Common myeloid progenitor, CD34-positive (primary cell): ENCODE data around the gene CDH4.

Source experiments
- CTCF ChIA-PET: fragments of 350-600 bp; sonication (Branson Sonifier 250); formaldehyde crosslinking; loops from one replicate; lab custom pipeline; 2021; ENCODE audit warnings: antibody characterized with exemption; lab: Charles Lee
- POLR2A ChIA-PET: fragments of 350-600 bp; sonication (Branson Sonifier 250); formaldehyde crosslinking; loops from one replicate; lab custom pipeline; 2021; ENCODE audit warnings: antibody characterized with exemption; lab: Charles Lee
- DNase-seq, 3 donors: peaks; one replicate each; pipeline versions ENCODE4 v3.0.0 to v3.0.0-alpha.2; 2013
- H3K27ac ChIP-seq, 2 experiments: 1 replicate in 1 of 2; 2 replicates in 1 of 2; pipeline ENCODE4 v1.7.0; 2013; ENCODE audit warnings: inconsistent platforms in 2 of 2, low read length in 2 of 2, mild to moderate bottlenecking in 2 of 2, low read depth in 1 of 2, moderate library complexity in 1 of 2; ENCODE audit not compliant: severe bottlenecking in 2 of 2, insufficient read depth in 1 of 2, poor library complexity in 1 of 2
- H3K27me3 ChIP-seq, 5 experiments: replicated peaks in 2 of 5; 1 replicate in 3 of 5; 2 replicates in 2 of 5; pipeline versions ENCODE4 v1.6.1 to v1.7.0; 2013; ENCODE audit warnings: low read length in 4 of 5, mild to moderate bottlenecking in 2 of 5, moderate library complexity in 2 of 5, inconsistent platforms in 1 of 5; ENCODE audit not compliant: insufficient read depth in 5 of 5, control insufficient read depth in 4 of 5
- H3K36me3 ChIP-seq, 4 experiments: 1 replicate in 2 of 4; 2 replicates in 2 of 4; pipeline versions ENCODE4 v1.6.1 to v1.7.0; 2013; ENCODE audit warnings: low read length in 3 of 4, control low read depth in 1 of 4, mild to moderate bottlenecking in 1 of 4; ENCODE audit not compliant: control insufficient read depth in 4 of 4, insufficient read depth in 4 of 4
- H3K4me1 ChIP-seq, 4 experiments: 1 replicate in 3 of 4; 2 replicates in 1 of 4; pipeline versions ENCODE4 v1.6.1 to v1.7.1; 2013; ENCODE audit warnings: low read length in 3 of 4, mild to moderate bottlenecking in 3 of 4, control low read depth in 1 of 4, inconsistent platforms in 1 of 4, moderate library complexity in 1 of 4; ENCODE audit not compliant: control insufficient read depth in 4 of 4, insufficient read depth in 4 of 4; ENCODE audit errors: control extremely low read depth in 1 of 4
- H3K4me3 ChIP-seq, 7 experiments: 1 replicate in 4 of 7; 2 replicates in 3 of 7; pipeline versions ENCODE4 v1.5.1 to v1.7.0; 2013; ENCODE audit warnings: mild to moderate bottlenecking in 7 of 7, low read length in 6 of 7, moderate library complexity in 6 of 7, inconsistent platforms in 2 of 7, low read depth in 2 of 7, control low read depth in 1 of 7; ENCODE audit not compliant: insufficient read depth in 4 of 7, control insufficient read depth in 1 of 7; ENCODE audit errors: extremely low read depth in 1 of 7
- H3K9me3 ChIP-seq, 5 experiments: 1 replicate in 4 of 5; 2 replicates in 1 of 5; pipeline versions ENCODE4 v1.6.1 to v1.7.1; 2013; ENCODE audit warnings: low read length in 4 of 5, mild to moderate bottlenecking in 2 of 5, inconsistent platforms in 1 of 5, low read depth in 1 of 5, moderate library complexity in 1 of 5; ENCODE audit not compliant: control insufficient read depth in 4 of 5, insufficient read depth in 2 of 5; ENCODE audit errors: control extremely low read depth in 1 of 5
- WGBS: methylation state at CpG from one replicate; pipeline ENCODE4 v1.1.5; 2013; ENCODE audit not compliant: insufficient coverage; 5-methylcytosine and 5-hydroxymethylcytosine counted together

CDH4 gene

GRCh38 chr20:61772828-61773631 lies 521.0 kb downstream of the CDH4 start:
- Histone ChIP-seq H3K9me3 (peaks cover 0 to 9% (median 0%) of the 10 kb centered on the region in 5 experiments), H3K4me1 (no peaks in the 10 kb centered on the region), H3K4me3 (no peak overlapping the region), H3K27me3 (peaks cover 0 to 3% (median 0%) of the 10 kb centered on the region in 5 experiments), H3K36me3 (no peaks in the 10 kb centered on the region), H3K27ac (no peak overlapping the region)
- CTCF ChIA-PET = interaction anchor here (1.0 kb wide), 1 partner anchor 24 kb away, joined by 3 read pairs; no protein-coding TSS in a partner anchor
- POLR2A ChIA-PET = no interaction called here
- DNase-seq = no peak
- WGBS = 83% methylated on average over 47 of the region's 53 CpGs

DNA sequence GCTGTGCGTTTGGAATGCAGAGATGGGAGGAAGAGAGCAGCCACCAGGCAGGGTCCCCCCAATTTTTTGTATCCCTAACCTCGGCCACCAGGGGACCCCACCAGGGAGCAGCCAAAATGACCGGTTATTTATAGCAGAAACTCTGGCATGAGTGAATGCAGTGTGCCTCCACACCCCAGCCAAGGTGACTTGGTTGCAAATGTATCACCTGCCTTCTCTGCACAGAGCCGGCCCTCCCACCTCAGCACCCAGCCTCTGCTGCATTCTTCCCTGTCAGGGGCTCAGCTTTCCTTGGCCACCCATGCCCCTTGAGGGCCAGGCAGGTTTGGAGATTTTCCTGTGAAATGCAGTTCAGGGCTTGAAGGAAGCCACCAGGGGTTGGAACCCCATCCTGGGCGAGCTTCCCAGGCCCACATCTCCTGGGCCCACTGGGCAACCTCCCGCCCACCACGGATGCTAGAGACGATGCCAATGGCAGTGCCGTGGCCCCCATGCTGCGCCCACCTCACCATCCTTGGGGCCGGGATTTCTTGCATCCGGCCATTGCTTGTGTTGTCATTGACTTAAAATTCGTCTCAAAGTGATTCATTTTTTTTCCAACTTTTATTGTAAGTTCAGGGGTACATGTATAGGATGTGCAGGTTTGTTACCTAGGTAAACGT lies 522.0 kb downstream of the CDH4 start:
- Histone ChIP-seq H3K36me3 (no peaks in the 10 kb centered on the region), H3K4me1 (no peaks in the 10 kb centered on the region), H3K9me3 (peaks cover 0 to 14% (median 0%) of the 10 kb centered on the region in 5 experiments), H3K27me3 (no peaks in the 10 kb centered on the region), H3K4me3 (no peak overlapping the region), H3K27ac (no peak overlapping the region)
- CTCF ChIA-PET = interaction anchor here (0.8 kb wide), 1 partner anchor 98 kb away, joined by 3 read pairs; no protein-coding TSS in a partner anchor
- POLR2A ChIA-PET = no interaction called here
- DNase-seq = no peak
- 96% methylated on average over 8 of the region's 14 CpGs for WGBS

DNA sequence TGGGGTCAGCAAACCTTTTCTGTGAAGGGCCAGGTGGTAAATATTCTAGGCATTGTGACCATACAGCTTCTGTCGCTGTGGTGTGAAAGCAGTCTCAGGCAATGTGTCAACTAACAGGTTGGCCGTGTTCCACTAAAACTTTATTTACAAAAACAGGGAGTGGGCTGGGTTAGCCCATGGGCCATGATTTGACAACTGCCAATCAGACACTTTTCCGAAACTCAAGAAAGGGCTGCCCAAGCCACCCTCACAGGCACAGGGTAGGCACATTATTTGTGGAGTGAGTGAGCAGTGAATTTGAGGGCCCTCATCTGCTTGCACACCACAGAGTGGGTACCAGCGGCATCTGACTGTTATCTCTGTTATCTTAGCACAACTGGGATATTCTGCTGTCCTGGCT lies 523.4 kb downstream of the CDH4 start:
- H3K27ac ChIP-seq = no peak overlapping the region
- WGBS = 100% methylated on average over 3 of the region's 4 CpGs
- POLR2A ChIA-PET = no interaction called here

GRCh38 chr20:61776491-61777075 lies 524.5 kb downstream of the CDH4 start:
- no peak overlapping the region for H3K27ac ChIP-seq
- DNase-seq = no peak
- ChIA-PET POLR2A (no interaction called here), CTCF (no interaction called here)
- H3K27me3 ChIP-seq = no peaks in the 10 kb centered on the region
- H3K4me1 ChIP-seq = no peaks in the 10 kb centered on the region
- H3K9me3 ChIP-seq = peaks cover 0 to 32% (median 6%) of the 10 kb centered on the region in 5 experiments
- H3K36me3 ChIP-seq = no peaks in the 10 kb centered on the region
- 94% methylated on average over 16 of the region's 18 CpGs for whole genome bisulfite sequencing
- no peak overlapping the region for H3K4me3 ChIP-seq

More for the DNA sequence above, 523.4 kb downstream of the CDH4 start:
- CTCF ChIA-PET = no interaction called here
- Histone ChIP-seq H3K4me1 (no peaks in the 10 kb centered on the region), H3K9me3 (peaks cover 0 to 26% (median 0%) of the 10 kb centered on the region in 5 experiments), H3K27me3 (no peaks in the 10 kb centered on the region), H3K4me3 (no peak overlapping the region), H3K36me3 (no peaks in the 10 kb centered on the region)
- no peak for DNase-seq

- no peak overlapping the region for H3K4me3 ChIP-seq
- ChIA-PET POLR2A (no interaction called here), CTCF (no interaction called here)
- 88% methylated on average over 24 of the region's 24 CpGs for WGBS
- H3K27me3 ChIP-seq = no peaks in the 10 kb centered on the region
- DNase-seq = no peak
- H3K4me1 ChIP-seq = no peaks in the 10 kb centered on the region
- H3K36me3 ChIP-seq = no peaks in the 10 kb centered on the region
- H3K9me3 ChIP-seq = peaks cover 0 to 32% (median 9%) of the 10 kb centered on the region in 5 experiments
- H3K27ac ChIP-seq = no peak overlapping the region
Measured at GRCh38 chr20:61777773-61778494, 525.9 kb downstream of the CDH4 start.

DNA sequence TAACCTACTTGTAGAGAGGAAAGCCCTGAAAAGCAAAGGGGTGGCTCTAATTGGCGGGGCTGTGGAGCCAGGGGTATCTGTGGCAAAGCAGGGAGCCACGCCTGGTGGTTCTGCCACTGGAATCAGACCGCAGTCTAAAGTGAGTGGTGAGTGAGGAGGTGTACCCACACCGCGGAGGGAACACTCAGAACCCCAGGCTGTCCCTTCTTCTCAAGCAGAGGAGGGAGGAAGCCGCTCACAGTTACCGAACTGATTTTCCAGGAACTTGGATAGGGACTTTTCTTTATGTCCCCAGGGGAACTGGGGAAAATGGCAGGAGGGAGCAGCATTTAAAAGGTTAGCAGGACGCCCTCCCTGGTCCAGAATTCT lies 526.4 kb downstream of the CDH4 start:
- Histone ChIP-seq H3K36me3 (no peaks in the 10 kb centered on the region), H3K9me3 (peaks cover 0 to 35% (median 9%) of the 10 kb centered on the region in 5 experiments), H3K4me1 (no peaks in the 10 kb centered on the region), H3K27me3 (no peaks in the 10 kb centered on the region), H3K27ac (no peak overlapping the region), H3K4me3 (no peak overlapping the region)
- no peak for DNase-seq
- ChIA-PET CTCF (no interaction called here), POLR2A (no interaction called here)
- WGBS = 85% methylated on average over 7 of the region's 8 CpGs
